Fibroblast of lung (primary cell): ENCODE data around the gene CYSTM1.

Experiments
- CTCF ChIP-seq, 2 donors: IDR thresholded peaks in 1 of 2; conservative IDR thresholded peaks in 1 of 2; 1 replicate in 1 of 2; 2 replicates in 1 of 2; pipeline ENCODE4 v1.5.1; 2011 to 2012; ENCODE audit warnings: low read length in 2 of 2, control low read depth in 1 of 2, inconsistent platforms in 1 of 2, low read depth in 1 of 2, mild to moderate bottlenecking in 1 of 2
- EZH2 ChIP-seq: IDR thresholded peaks from 2 replicates; pipeline ENCODE4 v1.5.1; 2012; ENCODE audit warnings: low read length, control low read depth, mild to moderate bottlenecking; ENCODE audit errors: missing control alignments

- no peak for TF ChIP-seq CTCF (conservative IDR thresholded peaks at IDR 0.05 in 1 of 2, IDR thresholded peaks at IDR 0.05 in 1 of 2; ENCODE audit: low read depth in 1 of 2, low read length in 2 of 2)
- TF ChIP-seq EZH2 = no peak
Observed at GRCh38 chr5:140147460-140147859, 27.5 kb upstream of the CYSTM1 start.
